DND-41 (cell line): ENCODE results near the gene CPPED1.
"Not testable (repeated sequence)": the region's sequence is repeated elsewhere in the genome, so short reads cannot be mapped to it uniquely, and the experiment has no call there.

Source experiments
- ATAC-seq: fragments of 200-7000 bp; cut with Tn5 transposase; 3 replicates; pipeline ENCODE4 v1.9.1; 2021; ENCODE audit warnings: low read depth; ENCODE audit not compliant: insufficient read depth
- DNase-seq: peaks from one replicate; pipeline ENCODE4 v3.0.0-alpha.2; 2020
- H2AFZ ChIP-seq: 2 replicates; pipeline ENCODE4 v1.6.0; 2012; ENCODE audit warnings: low read depth, low read length
- H3K27ac ChIP-seq: 2 replicates; pipeline ENCODE4 v1.5.1; 2012; ENCODE audit warnings: low read length, inconsistent platforms
- H3K27me3 ChIP-seq: fragments of 200-600 bp; sonication (generic); 2 replicates; pipeline ENCODE4 v1.6.0; 2012; ENCODE audit warnings: low read length, mild to moderate bottlenecking, inconsistent platforms; ENCODE audit not compliant: insufficient read depth, poor library complexity
- H3K36me3 ChIP-seq: 2 replicates; pipeline ENCODE4 v1.5.1; 2012; ENCODE audit warnings: low read length, inconsistent platforms; ENCODE audit not compliant: insufficient read depth
- H3K4me1 ChIP-seq: 2 replicates; pipeline ENCODE4 v1.5.1; 2012; ENCODE audit warnings: mild to moderate bottlenecking, low read length; ENCODE audit not compliant: insufficient read depth
- H3K4me2 ChIP-seq: 2 replicates; pipeline ENCODE4 v1.6.0; 2012; ENCODE audit warnings: mild to moderate bottlenecking, moderate library complexity, low read length, inconsistent platforms; ENCODE audit not compliant: insufficient read depth
- H3K4me3 ChIP-seq, 2 experiments: fragments of 200-600 bp in 1 of 2; shearing (Covaris generic) in 1 of 2; 2 replicates each; pipeline ENCODE4 v1.5.1; 2012 to 2016; ENCODE audit warnings: inconsistent platforms in 2 of 2, low read length in 2 of 2, mild to moderate bottlenecking in 2 of 2, low read depth in 1 of 2, moderate library complexity in 1 of 2
- H3K79me2 ChIP-seq: 2 replicates; pipeline ENCODE4 v1.6.0; 2012; ENCODE audit warnings: low read length, inconsistent platforms; ENCODE audit not compliant: insufficient read depth
- H3K9ac ChIP-seq: 2 replicates; pipeline ENCODE4 v1.6.0; 2012; ENCODE audit warnings: low read depth, mild to moderate bottlenecking, inconsistent platforms, low read length, moderate library complexity
- H3K9me3 ChIP-seq: 2 replicates; pipeline ENCODE4 v1.5.1; 2012; ENCODE audit warnings: low read length, moderate library complexity, mild to moderate bottlenecking, inconsistent platforms; ENCODE audit not compliant: insufficient read depth, severe bottlenecking
- H4K20me1 ChIP-seq: 2 replicates; pipeline ENCODE4 v1.6.0; 2012; ENCODE audit warnings: low read length; ENCODE audit not compliant: insufficient read depth
- CTCF ChIP-seq: IDR thresholded peaks from 2 replicates; pipeline ENCODE4 v1.5.1; 2012; ENCODE audit warnings: borderline replicate concordance, low read length, moderate library complexity, mild to moderate bottlenecking; ENCODE audit not compliant: poor library complexity, severe bottlenecking; ENCODE audit errors: extremely low read depth
- EZH2 ChIP-seq: IDR thresholded peaks from 3 replicates; pipeline ENCODE4 v1.6.1; 2012; ENCODE audit warnings: borderline replicate concordance, low read depth, mild to moderate bottlenecking, moderate library complexity, low read length, inconsistent platforms; ENCODE audit not compliant: severe bottlenecking

Gene CPPED1

GRCh38 chr16:12813321-12813720 is 9.6 kb upstream of the CPPED1 start:
- peaks cover 13% of the 10 kb centered on the region for H3K4me1 ChIP-seq
- H3K4me3 ChIP-seq, H3K4me2 ChIP-seq, H3K27me3 ChIP-seq, H3K27ac ChIP-seq, H3K9me3 ChIP-seq, H3K79me2 ChIP-seq, H4K20me1 ChIP-seq, H2AFZ ChIP-seq, ATAC-seq, H3K9ac ChIP-seq, DNase-seq, H3K36me3 ChIP-seq: not testable (repeated sequence)

GRCh38 chr16:12811441-12812383 is 8.0 kb upstream of the CPPED1 start:
- H3K4me3 ChIP-seq: no peak overlapping the region
- TF ChIP-seq CTCF (no peak), EZH2 (no peak)
- no peak overlapping the region for H2AFZ ChIP-seq
- peaks cover 10% of the 10 kb centered on the region for H3K4me1 ChIP-seq
- H4K20me1 ChIP-seq: no peaks in the 10 kb centered on the region
- H3K79me2 ChIP-seq: no peaks in the 10 kb centered on the region
- DNase-seq: no peak
- no peaks in the 10 kb centered on the region for H3K27me3 ChIP-seq
- no peak overlapping the region for H3K27ac ChIP-seq
- H3K9me3 ChIP-seq: no peaks in the 10 kb centered on the region
- H3K4me2 ChIP-seq: no peak overlapping the region
- no peak for ATAC-seq
- H3K9ac ChIP-seq: no peak overlapping the region
- H3K36me3 ChIP-seq: no peaks in the 10 kb centered on the region

- H2AFZ ChIP-seq: no peak overlapping the region
- H3K9me3 ChIP-seq: no peaks in the 10 kb centered on the region
- 0 out of 2 replicates have a peak, but pooled peaks cover 2% of the 10 kb centered on the region for H3K79me2 ChIP-seq
- no peak overlapping the region for H3K27ac ChIP-seq
- no peak for TF ChIP-seq EZH2
- no peak for TF ChIP-seq CTCF
- peaks cover 19% of the 10 kb centered on the region for H3K4me1 ChIP-seq
- H3K27me3 ChIP-seq: no peaks in the 10 kb centered on the region
- no peak overlapping the region for H3K4me2 ChIP-seq
- no peak overlapping the region for H3K4me3 ChIP-seq
- ATAC-seq: no peak
- H3K9ac ChIP-seq: no peak overlapping the region
- no peaks in the 10 kb centered on the region for H4K20me1 ChIP-seq
- DNase-seq: no peak
- no peaks in the 10 kb centered on the region for H3K36me3 ChIP-seq
Measured at GRCh38 chr16:12805066-12805465, 1.4 kb upstream of the CPPED1 start.

- peak overlapping the region; percentile 81 for H2AFZ ChIP-seq
- H3K27ac ChIP-seq: peak overlapping the region; percentile 58; the same call in 1 of the 2 replicates
- H3K36me3 ChIP-seq: no peaks in the 10 kb centered on the region
- H4K20me1 ChIP-seq: no peaks in the 10 kb centered on the region
- DNase-seq (no peak), ATAC-seq (no peak)
- H3K79me2 ChIP-seq: 0 out of 2 replicates have a peak, but pooled peaks cover 2% of the 10 kb centered on the region
- H3K4me3 ChIP-seq: peak overlapping the region; percentile 49 to 71
- H3K27me3 ChIP-seq: no peaks in the 10 kb centered on the region
- TF ChIP-seq EZH2 (no peak), CTCF (no peak)
- peaks cover 19% of the 10 kb centered on the region for H3K4me1 ChIP-seq
- H3K9me3 ChIP-seq: no peaks in the 10 kb centered on the region
- peak overlapping the region; percentile 81 for H3K4me2 ChIP-seq
- peak overlapping the region; percentile 53 for H3K9ac ChIP-seq
Measured at GRCh38 chr16:12804395-12804794, 708 bp upstream of the CPPED1 start.
